Ecto neural progenitor cell (in vitro differentiated cells): ENCODE results near the gene ATOSA.

ENCODE experiments used
- DNase-seq: peaks from one replicate; pipeline ENCODE4 v3.0.0-alpha.2; 2018; ENCODE audit warnings: low spot score

ATOSA gene

DNA sequence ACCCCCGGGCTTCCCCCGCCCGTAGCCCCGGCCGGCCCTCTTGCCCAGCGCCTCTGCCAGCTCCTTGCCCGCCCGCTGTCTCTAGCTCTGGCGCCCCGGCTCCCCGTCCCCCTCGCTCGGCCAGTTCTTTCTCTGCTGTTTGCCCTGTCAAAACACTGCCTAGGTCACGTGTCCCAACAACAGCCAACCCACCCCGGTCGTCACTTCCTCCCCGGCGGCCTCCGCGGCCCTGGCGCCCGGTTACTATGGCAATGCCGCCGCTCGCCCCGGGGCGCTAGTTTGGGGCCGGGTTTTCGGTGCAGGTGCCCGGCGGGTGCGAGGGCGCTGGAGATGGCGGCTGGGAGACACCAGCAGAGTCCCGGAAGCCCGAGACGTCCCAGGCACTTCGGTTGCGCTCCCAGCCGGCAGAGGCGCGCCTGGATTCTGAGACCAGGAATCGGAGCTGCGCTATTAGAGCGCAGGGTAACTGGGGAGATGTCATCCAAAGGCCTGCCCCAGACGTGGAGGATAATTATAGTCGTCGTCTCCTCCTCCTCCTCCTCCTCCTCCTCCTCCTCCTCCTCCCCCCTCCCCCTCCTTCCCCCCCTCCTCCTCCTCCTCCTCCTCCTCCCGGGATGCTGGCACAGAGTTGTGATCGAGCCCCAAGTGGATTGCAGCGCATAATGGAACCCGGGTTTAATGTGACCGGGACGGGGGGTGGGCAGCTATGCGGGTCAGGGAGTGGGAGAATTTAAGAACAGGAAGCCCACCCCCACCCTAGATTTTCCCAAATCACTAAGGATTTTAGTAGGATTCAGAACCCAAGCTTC lies at the start of gene ATOSA:
ATOSA (minus strand) TSS at position 157 of the 809 bp plus-strand sequence. CDS start 1,367 bp downstream, outside the sequence.
- DNase-seq: peak; percentile 96

DNA sequence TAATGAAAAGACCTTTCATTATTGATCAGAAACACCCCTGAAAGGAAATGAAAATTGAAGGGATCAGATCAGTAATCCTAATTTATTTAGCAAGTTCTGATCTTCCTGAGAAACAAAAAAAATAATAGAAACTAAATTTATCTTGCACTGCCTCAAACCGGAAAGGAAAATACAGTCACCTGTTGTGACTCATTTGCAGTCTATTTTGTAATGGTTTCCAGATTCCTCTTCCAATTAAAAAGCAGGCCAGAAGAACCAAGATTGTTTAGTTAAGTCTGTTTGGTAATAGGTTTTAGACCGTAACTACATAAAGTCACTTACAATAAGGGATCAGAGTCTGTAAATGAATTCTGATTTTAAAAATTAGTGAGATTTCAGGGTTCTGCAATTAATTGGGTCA lies 49.7 kb upstream of the ATOSA start:
- no peak for DNase-seq

GRCh38 chr15:52727815-52728214 lies 48.6 kb upstream of the ATOSA start:
- DNase-seq: no peak

GRCh38 chr15:52726195-52726594 lies 47.0 kb upstream of the ATOSA start:
- DNase-seq: no peak

GRCh38 chr15:52718551-52718950 lies 39.4 kb upstream of the ATOSA start:
- DNase-seq: no peak

- DNase-seq: no peak
These were observed 38.7 kb upstream of the ATOSA start for GRCh38 chr15:52717924-52718323.

- DNase-seq: no peak
These were observed 38.3 kb upstream of the ATOSA start for GRCh38 chr15:52717481-52717880.

- DNase-seq: no peak
These were observed 37.3 kb upstream of the ATOSA start for GRCh38 chr15:52716536-52716935.

DNA sequence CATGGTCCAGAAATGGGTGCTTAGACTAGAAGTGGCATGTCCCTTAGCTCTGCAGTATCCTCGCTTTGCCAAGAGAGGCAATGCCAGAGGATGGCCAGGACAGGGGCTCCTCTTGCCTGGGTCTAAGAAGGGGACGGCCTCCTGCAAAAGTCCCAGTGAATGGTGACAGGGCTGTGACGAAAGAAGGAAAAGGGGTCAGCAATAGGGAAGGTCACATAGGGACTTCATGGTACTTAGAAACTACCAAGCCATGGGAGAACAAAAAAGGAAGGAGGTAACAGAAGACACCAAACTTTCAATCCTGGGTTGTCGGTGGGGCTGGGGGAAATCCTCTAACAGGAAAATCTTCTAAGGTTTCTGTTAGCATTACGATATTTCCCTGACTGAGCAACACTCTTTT lies 36.2 kb upstream of the ATOSA start:
- DNase-seq: no peak

DNA sequence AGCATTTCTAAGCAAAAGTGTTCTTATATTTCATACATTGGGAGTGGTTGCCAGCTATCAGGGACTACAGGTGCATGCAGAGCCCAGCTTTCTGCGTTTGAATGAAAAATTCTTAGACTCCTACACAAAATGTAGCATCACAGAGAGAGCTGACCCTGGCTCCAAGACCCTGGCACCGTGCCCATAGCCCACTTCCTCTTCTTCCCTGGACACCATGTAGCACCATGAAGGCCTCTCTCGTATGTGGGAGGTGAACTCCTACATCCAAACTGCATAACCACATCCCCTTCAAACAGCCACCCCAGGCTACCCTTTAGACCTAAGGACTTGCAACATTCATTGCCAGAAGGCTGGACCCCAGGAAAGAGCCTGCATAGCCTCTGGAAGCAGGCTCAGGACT lies 35.8 kb upstream of the ATOSA start:
- no peak for DNase-seq

- no peak for DNase-seq
These were observed 31.7 kb upstream of the ATOSA start for GRCh38 chr15:52710708-52711389.

GRCh38 chr15:52710050-52710707 lies 31.0 kb upstream of the ATOSA start:
- DNase-seq: no peak

DNA sequence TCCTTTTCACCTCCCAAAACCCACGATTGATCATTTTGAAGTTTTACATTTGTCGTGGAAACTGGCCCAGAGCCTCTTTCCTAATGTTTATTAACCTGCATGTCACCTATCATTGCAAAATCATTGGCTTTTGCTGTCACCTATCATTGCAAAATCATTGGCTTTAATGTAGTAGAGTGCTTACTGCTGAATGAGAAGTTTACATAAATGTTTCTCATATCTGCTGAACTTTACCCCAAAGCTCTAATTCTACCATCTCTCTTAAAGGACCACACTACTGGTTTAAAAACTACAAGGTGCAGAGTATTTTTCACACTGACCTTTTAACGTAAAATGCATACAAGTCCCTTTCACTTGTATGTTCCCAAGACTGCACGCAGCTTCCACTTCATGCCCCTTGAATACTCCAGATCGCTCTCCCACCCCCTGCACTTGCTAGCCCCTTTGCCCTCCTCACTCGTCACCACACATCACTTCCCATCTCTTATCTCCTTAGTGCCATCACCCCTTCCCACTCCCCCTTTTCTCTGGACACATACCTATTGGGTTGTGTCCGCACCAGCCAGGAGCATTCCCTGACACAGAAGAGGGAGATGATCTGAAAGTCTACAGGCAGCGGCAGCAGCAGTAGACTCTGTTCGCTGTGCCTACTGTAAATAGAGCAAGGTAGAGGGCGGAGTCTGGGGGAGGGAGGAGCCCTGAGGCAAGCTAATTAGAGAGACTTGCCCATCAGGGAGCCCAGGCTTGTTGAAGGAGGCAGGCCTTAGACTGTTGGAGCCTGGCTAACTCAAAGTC lies 30.2 kb upstream of the ATOSA start:
- peak; percentile 64 for DNase-seq

DNA sequence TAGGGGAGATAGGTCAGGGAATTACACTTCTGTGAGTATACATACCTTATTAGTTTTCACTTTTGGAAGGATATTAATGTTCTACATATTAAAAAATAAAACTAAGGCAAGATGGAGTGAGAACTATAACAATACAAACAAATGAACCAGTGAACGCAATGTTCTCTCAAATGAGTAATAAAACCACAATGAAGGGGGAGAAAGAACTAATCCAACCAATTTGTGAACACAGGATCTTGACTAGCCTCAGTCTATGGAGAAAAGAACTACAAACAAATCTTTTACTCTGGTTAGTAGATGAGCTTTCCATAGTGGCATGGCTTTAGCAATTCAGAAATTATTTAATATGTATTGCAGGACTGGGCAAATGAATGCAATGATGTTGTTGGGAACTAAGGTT lies 26.9 kb upstream of the ATOSA start:
- no peak for DNase-seq

- no peak for DNase-seq
These were observed 23.2 kb upstream of the ATOSA start for GRCh38 chr15:52702390-52702789.

GRCh38 chr15:52699457-52699856 lies 20.3 kb upstream of the ATOSA start:
- DNase-seq: no peak

- DNase-seq: no peak
These were observed 19.3 kb upstream of the ATOSA start for GRCh38 chr15:52698514-52698913.

DNA sequence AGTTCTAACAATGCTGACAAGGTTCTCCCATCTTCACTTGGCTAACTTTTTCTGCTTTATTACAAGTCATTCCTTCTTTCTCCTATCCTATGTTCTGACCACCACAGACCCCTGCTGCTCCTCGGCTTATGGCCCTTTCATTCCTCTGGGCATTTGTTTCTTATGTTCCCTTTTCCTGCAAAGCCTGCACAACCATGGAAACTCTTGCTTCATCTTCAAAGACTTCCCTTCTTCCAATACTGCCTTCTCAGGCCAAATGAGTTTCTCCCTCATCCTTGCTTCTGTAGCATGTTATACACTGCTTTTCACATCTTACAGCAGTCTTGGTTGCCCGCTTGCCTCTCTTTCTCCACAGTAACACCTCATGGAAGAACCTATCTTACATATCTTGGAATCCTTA lies 17.9 kb upstream of the ATOSA start:
- DNase-seq: no peak

DNA sequence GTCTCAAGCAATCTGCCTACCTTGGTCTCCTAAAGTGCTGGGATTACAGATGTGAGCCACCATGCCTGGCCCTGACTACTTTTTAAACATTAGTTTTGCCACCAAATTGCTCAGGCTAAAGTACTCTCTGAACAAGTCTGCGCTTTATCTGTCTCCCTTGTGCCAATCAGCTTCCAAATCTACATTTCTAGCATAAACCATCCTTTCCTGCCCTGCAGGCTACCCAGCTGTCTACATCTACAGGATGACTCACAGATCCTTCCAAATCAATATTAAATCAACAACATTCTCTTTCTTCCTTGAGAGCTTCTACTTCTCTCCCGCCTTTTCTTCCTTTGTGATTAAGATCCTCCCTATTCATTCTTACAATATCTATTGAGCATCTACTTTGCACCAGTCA lies 16.0 kb upstream of the ATOSA start:
- DNase-seq: no peak

GRCh38 chr15:52689562-52689961 lies 10.4 kb upstream of the ATOSA start:
- DNase-seq: no peak

DNA sequence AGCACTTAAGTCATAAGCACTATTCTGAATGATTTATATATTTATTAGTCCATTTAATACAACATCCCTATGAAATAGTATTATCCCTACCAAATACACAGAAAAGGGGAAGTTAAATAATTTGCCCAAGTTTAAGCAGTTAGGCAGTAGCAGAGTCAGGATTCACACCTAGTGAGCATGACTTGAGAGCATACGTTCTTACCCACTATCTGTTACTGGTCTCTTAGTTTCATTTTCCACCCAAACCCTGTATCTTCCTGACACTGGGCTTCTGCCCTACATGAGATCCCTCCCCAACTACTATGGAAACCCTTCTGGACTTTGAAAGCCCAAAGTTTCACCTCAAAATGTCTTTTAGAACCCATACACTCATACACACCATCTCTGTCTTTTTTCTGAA lies 4.4 kb upstream of the ATOSA start:
- DNase-seq: no peak

GRCh38 chr15:52682781-52683180 lies 3.6 kb upstream of the ATOSA start:
- DNase-seq: no peak
